HAP-1 (cell line): ENCODE data around the gene C16orf90.
A peak's percentile ranks its signal among the peaks of the same experiment; 100 is the strongest.
"Not testable (repeated sequence)": the region's sequence is repeated elsewhere in the genome, so short reads cannot be mapped to it uniquely, and the experiment has no call there.

ENCODE experiments used
- DNase-seq, 2 experiments: peaks; one replicate each; pipeline ENCODE4 v3.0.0-alpha.2; 2016 to 2020; ENCODE audit warnings: low spot score in 2 of 2
- H3K27me3 ChIP-seq: fragments of 250-450 bp; sonication (Bioruptor Pico); 2 replicates; pipeline ENCODE4 v1.5.1; 2020; ENCODE audit warnings: low read depth, mild to moderate bottlenecking, moderate library complexity
- H3K36me3 ChIP-seq: fragments of 250-450 bp; sonication (Bioruptor Pico); replicated peaks from 2 replicates; pipeline ENCODE4 v1.5.1; 2020; ENCODE audit warnings: mild to moderate bottlenecking
- H3K4me1 ChIP-seq: fragments of 250-450 bp; sonication (Bioruptor Pico); 2 replicates; pipeline ENCODE4 v1.5.1; 2020; ENCODE audit warnings: mild to moderate bottlenecking
- H3K4me3 ChIP-seq: fragments of 250-450 bp; sonication (Bioruptor Pico); 2 replicates; pipeline ENCODE4 v1.5.1; 2020; ENCODE audit warnings: mild to moderate bottlenecking, moderate library complexity
- H3K9me3 ChIP-seq: fragments of 250-450 bp; sonication (Bioruptor Pico); 2 replicates; pipeline ENCODE4 v1.5.1; 2020; ENCODE audit warnings: mild to moderate bottlenecking, moderate library complexity
- in situ Hi-C: fragments of 300-500 bp; cut with MboI; formaldehyde crosslinking; loops from 3 replicates; pipeline ENCODE4 v1.14.3; 2020; ENCODE audit warnings: low sequenced_read_pairs, inconsistent platforms, mixed read lengths

C16orf90 gene

DNA sequence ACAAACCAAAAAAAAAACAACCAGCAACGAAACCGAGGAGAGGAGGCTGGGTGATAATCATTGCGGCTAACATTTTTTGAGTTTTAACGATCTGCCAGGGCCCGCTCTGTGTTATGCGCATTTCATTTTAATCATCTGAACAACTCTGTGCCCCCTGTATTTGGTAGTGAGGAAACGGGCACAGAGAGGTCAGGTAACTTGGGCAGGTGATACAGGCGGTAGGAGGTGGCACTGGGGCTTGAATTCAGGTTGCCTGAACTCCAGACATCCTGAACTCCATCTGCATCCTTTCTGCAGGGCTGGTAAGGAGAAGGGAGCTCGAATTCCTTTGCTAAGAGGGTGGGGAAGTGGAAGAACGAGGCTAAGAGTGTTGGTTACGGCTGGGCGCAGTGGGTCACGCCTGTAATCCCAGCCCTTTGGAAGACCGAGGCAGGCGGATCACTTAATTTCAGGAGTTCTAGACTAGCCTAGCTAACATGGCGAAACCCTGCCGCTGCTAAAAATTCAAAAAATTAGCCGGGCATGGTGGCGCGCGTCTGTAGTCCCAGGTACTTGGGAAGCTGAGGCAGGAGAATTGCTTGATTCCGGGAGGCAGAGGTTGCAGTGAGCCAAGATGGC lies 6.6 kb upstream of the C16orf90 start:
- in situ Hi-C loops, result no loop called here
- no peaks in the 10 kb centered on the region for H3K9me3 ChIP-seq
- no peaks in the 10 kb centered on the region for H3K27me3 ChIP-seq
- no peaks in the 10 kb centered on the region; the same call in 1 of the 2 replicates for H3K4me1 ChIP-seq
- H3K36me3 ChIP-seq, result no peaks in the 10 kb centered on the region; the same call in 1 of the 2 replicates
- DNase-seq, result no peak
- H3K4me3 ChIP-seq, result peak overlapping the region; percentile 60

GRCh38 chr16:3501412-3501761 lies 6.1 kb upstream of the C16orf90 start:
- in situ Hi-C loops, H3K27me3 ChIP-seq, H3K9me3 ChIP-seq, DNase-seq, H3K4me1 ChIP-seq, H3K36me3 ChIP-seq: not testable (repeated sequence)
- peak overlapping the region; percentile 60 for H3K4me3 ChIP-seq

GRCh38 chr16:3498988-3499387 lies 3.7 kb upstream of the C16orf90 start:
- DNase-seq, result no peak
- Histone ChIP-seq H3K9me3 (no peaks in the 10 kb centered on the region), H3K4me1 (no peaks in the 10 kb centered on the region; the same call in 1 of the 2 replicates), H3K36me3 (no peaks in the 10 kb centered on the region), H3K27me3 (no peaks in the 10 kb centered on the region), H3K4me3 (no peak overlapping the region)
- in situ Hi-C loops, result no loop called here

GRCh38 chr16:3497771-3498170 lies 2.5 kb upstream of the C16orf90 start:
- H3K27me3 ChIP-seq, result no peaks in the 10 kb centered on the region
- no peaks in the 10 kb centered on the region for H3K9me3 ChIP-seq
- no peak overlapping the region for H3K4me3 ChIP-seq
- no peaks in the 10 kb centered on the region; the same call in 1 of the 2 replicates for H3K4me1 ChIP-seq
- no peaks in the 10 kb centered on the region for H3K36me3 ChIP-seq
- in situ Hi-C loops, result no loop called here
- DNase-seq, result no peak

DNA sequence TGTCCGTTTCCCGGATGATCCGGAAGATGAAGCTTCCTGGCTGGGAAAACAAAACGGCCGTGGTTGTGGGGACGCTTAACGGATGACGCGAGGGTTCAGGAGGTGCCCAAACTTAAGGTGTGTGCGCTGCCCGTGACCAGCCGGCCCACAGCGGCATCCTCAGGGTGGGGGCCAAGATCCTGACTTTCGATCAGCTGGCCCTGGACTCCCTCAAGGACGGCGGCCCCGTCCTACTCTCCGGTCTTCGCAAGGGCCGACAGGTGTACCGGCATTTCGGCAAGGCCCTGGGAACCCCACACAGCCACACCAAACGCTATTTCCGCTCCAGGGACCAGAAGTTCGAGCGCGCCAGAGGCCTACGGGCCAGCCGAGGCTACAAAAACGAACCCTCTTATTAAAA lies 1.1 kb upstream of the C16orf90 start:
- Histone ChIP-seq H3K4me3 (no peak overlapping the region), H3K9me3 (no peaks in the 10 kb centered on the region), H3K27me3 (no peaks in the 10 kb centered on the region), H3K4me1 (no peaks in the 10 kb centered on the region), H3K36me3 (no peaks in the 10 kb centered on the region)
- no peak for DNase-seq
- in situ Hi-C loops, result no loop called here

DNA sequence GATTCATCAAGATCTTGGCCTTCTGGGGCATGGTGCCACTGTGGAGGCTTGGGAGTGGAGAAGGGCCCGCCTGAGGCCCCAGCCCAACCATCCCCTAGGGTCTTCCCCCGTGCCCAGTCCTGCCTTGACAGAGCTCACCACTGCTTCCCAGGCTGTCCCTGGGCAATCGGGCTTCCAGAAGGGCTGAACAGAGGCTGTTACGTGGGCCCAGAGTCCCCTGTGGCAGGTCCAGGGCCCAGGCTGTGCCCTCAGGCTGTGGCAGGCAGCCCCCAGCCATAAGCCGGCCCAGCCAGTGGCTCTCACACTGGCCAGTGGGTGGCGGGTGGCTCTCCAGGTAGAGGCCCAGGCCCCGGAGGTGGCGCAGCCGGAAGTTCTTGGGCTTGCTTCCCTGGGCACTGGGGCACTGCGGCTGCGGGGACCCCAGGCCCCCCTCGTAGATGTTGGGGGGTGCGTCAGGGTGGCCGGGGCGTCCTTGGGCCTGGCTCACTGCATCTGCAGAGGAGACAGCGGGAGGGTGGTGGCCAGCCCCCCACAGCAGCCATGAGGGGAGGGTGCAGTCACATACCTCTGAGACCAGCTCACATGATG lies 809 bp downstream of the C16orf90 start:
- no peak for DNase-seq
- Histone ChIP-seq H3K27me3 (no peaks in the 10 kb centered on the region), H3K4me3 (no peak overlapping the region), H3K4me1 (no peaks in the 10 kb centered on the region), H3K36me3 (no peaks in the 10 kb centered on the region), H3K9me3 (no peaks in the 10 kb centered on the region)
- in situ Hi-C loops, result no loop called here

- no peaks in the 10 kb centered on the region for H3K9me3 ChIP-seq
- DNase-seq, result no peak
- H3K4me1 ChIP-seq, result no peaks in the 10 kb centered on the region
- no peaks in the 10 kb centered on the region for H3K36me3 ChIP-seq
- no peaks in the 10 kb centered on the region for H3K27me3 ChIP-seq
- in situ Hi-C loops, result no loop called here
- no peak overlapping the region for H3K4me3 ChIP-seq
These were observed 2.9 kb downstream of the C16orf90 start for GRCh38 chr16:3492356-3492755.

DNA sequence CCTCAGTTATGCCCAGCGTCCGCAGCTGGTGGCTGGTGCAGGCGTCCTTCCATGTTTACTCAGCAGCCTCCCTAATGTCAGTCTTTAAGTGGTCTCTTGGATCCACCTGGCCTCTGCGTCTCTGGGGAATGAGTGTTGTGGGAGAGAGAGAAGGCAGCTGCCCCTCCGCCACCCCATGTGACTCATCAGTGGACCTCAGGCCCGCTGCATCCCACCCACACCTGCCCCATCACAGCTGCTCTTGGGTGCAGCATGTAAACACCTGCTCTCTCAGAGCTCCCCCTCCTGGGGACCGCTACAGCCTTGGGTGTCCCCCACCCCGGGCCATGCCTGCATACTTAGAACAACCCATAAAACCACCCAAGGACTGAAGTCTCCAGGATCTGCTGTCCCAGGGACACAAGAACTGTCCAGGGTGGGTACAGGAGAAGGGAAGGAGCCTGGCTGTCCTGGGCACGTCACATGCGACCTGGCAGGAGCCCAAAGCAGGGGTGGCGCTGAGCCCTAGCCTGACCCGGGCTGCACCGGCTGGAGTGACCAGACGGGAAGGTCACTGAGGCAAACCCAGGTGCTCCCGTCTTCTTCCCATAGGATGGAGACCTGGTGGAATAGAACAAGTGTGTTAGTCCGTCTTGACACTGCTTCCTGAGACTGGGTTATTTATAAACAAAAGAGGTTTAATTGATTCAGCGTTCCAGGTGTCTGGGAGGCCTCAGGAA lies 4.2 kb downstream of the C16orf90 start:
- DNase-seq, result peak in 1 of 2 experiments; percentile 16
- no peaks in the 10 kb centered on the region for H3K27me3 ChIP-seq
- H3K4me3 ChIP-seq, result no peak overlapping the region
- no peaks in the 10 kb centered on the region; the same call in 1 of the 2 replicates for H3K36me3 ChIP-seq
- no peaks in the 10 kb centered on the region for H3K4me1 ChIP-seq
- in situ Hi-C loops, result no loop called here
- H3K9me3 ChIP-seq, result no peaks in the 10 kb centered on the region

- in situ Hi-C loops, result no loop called here
- no peaks in the 10 kb centered on the region for H3K4me1 ChIP-seq
- H3K4me3 ChIP-seq, result no peak overlapping the region
- no peak for DNase-seq
- H3K36me3 ChIP-seq, result peaks cover 19% of the 10 kb centered on the region
- H3K27me3 ChIP-seq, result no peaks in the 10 kb centered on the region
- H3K9me3 ChIP-seq, result no peaks in the 10 kb centered on the region
These were observed 6.5 kb downstream of the C16orf90 start for GRCh38 chr16:3488801-3489200.

DNA sequence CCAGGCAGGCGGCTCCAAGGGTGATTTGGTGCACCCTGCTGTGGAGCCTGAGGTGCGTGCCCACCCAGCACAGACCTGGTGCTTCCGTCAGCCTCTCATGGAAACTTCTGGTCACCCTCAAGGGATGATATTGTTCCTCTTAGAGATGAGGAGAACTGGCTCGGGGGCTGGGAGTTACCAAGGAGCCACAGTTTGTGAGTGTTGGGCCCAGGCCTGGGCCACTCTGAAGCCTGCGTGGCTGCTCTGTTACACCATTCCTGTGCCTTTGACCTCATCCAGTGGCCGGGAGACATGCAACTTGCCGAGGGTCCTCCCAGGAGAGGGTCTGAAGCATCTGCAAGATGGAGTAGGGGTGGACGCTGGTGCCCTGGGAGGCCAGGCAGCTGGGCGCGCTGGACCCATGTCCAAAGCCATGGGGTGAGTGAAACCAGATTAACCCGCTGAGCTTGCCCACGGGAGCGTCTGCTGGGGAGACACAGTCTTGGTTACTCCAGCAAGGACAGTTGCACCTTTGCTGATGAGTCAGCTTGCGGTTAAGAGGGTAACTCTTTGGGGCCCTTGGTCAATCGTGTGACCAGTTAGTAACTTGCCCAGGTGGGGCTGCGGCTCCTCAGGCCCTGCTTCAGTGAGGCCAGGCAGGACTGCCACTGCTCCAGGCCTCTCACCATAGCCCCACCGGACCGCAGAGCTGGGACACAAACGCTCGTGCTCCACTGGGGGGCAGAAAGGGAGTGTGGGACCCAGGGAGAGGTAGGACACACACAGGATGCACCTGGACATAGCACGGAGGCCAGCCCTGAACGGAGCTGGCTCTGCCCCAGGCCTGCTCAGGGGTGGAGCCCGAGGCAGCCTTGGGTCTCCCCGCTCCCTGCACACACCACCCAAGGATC lies 7.5 kb downstream of the C16orf90 start:
- DNase-seq, result no peak
- no peaks in the 10 kb centered on the region for H3K27me3 ChIP-seq
- peaks cover 29% of the 10 kb centered on the region for H3K36me3 ChIP-seq
- in situ Hi-C loops, result no loop called here
- no peaks in the 10 kb centered on the region for H3K9me3 ChIP-seq
- no peaks in the 10 kb centered on the region for H3K4me1 ChIP-seq
- no peak overlapping the region for H3K4me3 ChIP-seq

GRCh38 chr16:3486506-3487215 lies 8.6 kb downstream of the C16orf90 start:
- Histone ChIP-seq H3K4me3 (no peak overlapping the region), H3K9me3 (no peaks in the 10 kb centered on the region), H3K27me3 (no peaks in the 10 kb centered on the region), H3K36me3 (peaks cover 36% of the 10 kb centered on the region), H3K4me1 (no peaks in the 10 kb centered on the region)
- in situ Hi-C loops, result no loop called here
- DNase-seq, result no peak

- no peak overlapping the region for H3K4me3 ChIP-seq
- no peaks in the 10 kb centered on the region for H3K27me3 ChIP-seq
- no peak for DNase-seq
- in situ Hi-C loops, result no loop called here
- no peaks in the 10 kb centered on the region for H3K4me1 ChIP-seq
- H3K9me3 ChIP-seq, result no peaks in the 10 kb centered on the region
- H3K36me3 ChIP-seq, result peaks cover 38% of the 10 kb centered on the region
These were observed 9.3 kb downstream of the C16orf90 start for GRCh38 chr16:3485821-3486505.
